Immature natural killer cell (primary cell): ENCODE results near the gene ZSCAN25. TPM values are rescaled to one million over a fixed set of nuclear protein-coding genes. Genes with fewer than 3 reads are reported as not detected.
"Not testable (repeated sequence)": the region's sequence is repeated elsewhere in the genome, so short reads cannot be mapped to it uniquely, and the experiment has no call there.

Experiments
- DNase-seq, 3 donors: peaks; one replicate each; pipeline ENCODE4 v3.0.0; 2022; ENCODE audit warnings: mixed read lengths in 1 of 3
- H3K27ac Mint-ChIP-seq, 6 donors: one replicate each; pipeline ENCODE4 v1.8.0; 2020; ENCODE audit warnings: mixed read lengths in 6 of 6, mild to moderate bottlenecking in 5 of 6, inconsistent platforms in 4 of 6, moderate library complexity in 3 of 6
- H3K27me3 Mint-ChIP-seq, 3 donors: one replicate each; pipeline ENCODE4 v1.8.0; 2020 to 2021; ENCODE audit warnings: low read depth in 3 of 3, mild to moderate bottlenecking in 3 of 3, mixed read lengths in 3 of 3, moderate library complexity in 3 of 3, inconsistent platforms in 1 of 3
- H3K36me3 Mint-ChIP-seq, 3 donors: one replicate each; pipeline ENCODE4 v1.8.0; 2020; ENCODE audit warnings: mixed read lengths in 3 of 3, inconsistent platforms in 2 of 3, mild to moderate bottlenecking in 2 of 3
- H3K4me1 Mint-ChIP-seq, 2 donors: one replicate each; pipeline ENCODE4 v1.8.0; 2020; ENCODE audit warnings: inconsistent platforms in 2 of 2, mild to moderate bottlenecking in 2 of 2, mixed read lengths in 2 of 2, moderate library complexity in 1 of 2
- H3K4me3 Mint-ChIP-seq, 5 donors: one replicate each; pipeline ENCODE4 v1.8.0; 2020; ENCODE audit warnings: mild to moderate bottlenecking in 5 of 5, mixed read lengths in 5 of 5, inconsistent platforms in 3 of 5, moderate library complexity in 3 of 5
- H3K9me3 Mint-ChIP-seq, 6 donors: one replicate each; pipeline ENCODE4 v1.8.0; 2020; ENCODE audit warnings: mild to moderate bottlenecking in 6 of 6, mixed read lengths in 6 of 6, inconsistent platforms in 4 of 6, moderate library complexity in 3 of 6
- polyA plus RNA-seq, 3 donors: library from polyadenylated mRNA; unstranded; fragments of 300-500 nt; fragmentation: Illumina TruSeq; gene quantifications; one replicate each; pipeline ENCODE4 v1.2.3, GENCODE V29; 2021

Gene ZSCAN25
- 10 to 100 TPM in 1 of 3 donors, 1 to 10 TPM in 2; 7.6 to 14.9 (median 9.6) TPM for polyA plus RNA-seq

GRCh38 chr7:99616359-99617191, at the start of gene ZSCAN25:
Gene ZSCAN25, plus strand, starts transcription at chr7:99616946. Its CDS starts 2,661 bp downstream, at chr7:99619607.
- Mint-ChIP-seq H3K27ac (peak within 1 kb of the TSS; percentile 94 to 99 (median 97)), H3K9me3 (no peaks in the 10 kb centered on the region), H3K27me3 (peaks cover 3 to 9% (median 6%) of the 10 kb centered on the region in 3 donors), H3K4me1 (peaks cover 33 to 44% of the 10 kb centered on the region in 2 donors), H3K36me3 (peaks cover 13 to 24% (median 18%) of the 10 kb centered on the region in 3 donors), H3K4me3 (peak within 1 kb of the TSS; percentile 98)
- DNase-seq = peak; percentile 86 to 88 (median 88)

GRCh38 chr7:99568770-99569169, 48.0 kb upstream of the ZSCAN25 start:
- H3K27me3 Mint-ChIP-seq, H3K9me3 Mint-ChIP-seq, H3K4me3 Mint-ChIP-seq, DNase-seq: not testable (repeated sequence)
- H3K4me1 Mint-ChIP-seq = peaks cover 6 to 15% of the 10 kb centered on the region in 2 donors
- peaks cover 8 to 22% (median 8%) of the 10 kb centered on the region in 3 donors for H3K36me3 Mint-ChIP-seq
- peak overlapping the region in 1 of 6 donors; percentile 22 for H3K27ac Mint-ChIP-seq

GRCh38 chr7:99571768-99572167, 45.0 kb upstream of the ZSCAN25 start:
- Mint-ChIP-seq H3K27ac (peak overlapping the region in 2 of 6 donors; percentile 1 to 63), H3K4me3 (no peak overlapping the region), H3K36me3 (peaks cover 0 to 8% (median 0%) of the 10 kb centered on the region in 3 donors), H3K9me3 (no peaks in the 10 kb centered on the region), H3K27me3 (no peaks in the 10 kb centered on the region), H3K4me1 (peaks cover 0 to 4% of the 10 kb centered on the region in 2 donors)
- no peak for DNase-seq

DNA sequence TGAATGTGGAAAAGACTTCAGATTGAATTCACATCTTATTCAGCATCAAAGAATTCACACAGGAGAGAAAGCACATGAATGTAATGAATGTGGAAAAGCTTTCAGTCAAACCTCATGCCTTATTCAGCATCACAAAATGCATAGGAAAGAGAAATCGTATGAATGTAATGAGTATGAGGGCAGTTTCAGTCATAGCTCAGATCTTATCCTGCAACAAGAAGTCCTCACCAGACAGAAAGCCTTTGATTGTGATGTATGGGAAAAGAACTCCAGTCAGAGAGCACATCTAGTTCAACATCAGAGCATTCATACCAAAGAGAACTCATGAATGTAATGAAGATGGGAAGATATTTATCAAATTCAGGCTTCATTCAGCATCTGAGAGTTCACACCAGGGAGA, 43.5 kb upstream of the ZSCAN25 start:
- Mint-ChIP-seq H3K27me3 (peaks cover 0 to 2% (median 0%) of the 10 kb centered on the region in 3 donors), H3K9me3 (no peaks in the 10 kb centered on the region), H3K36me3 (peaks cover 0 to 8% (median 0%) of the 10 kb centered on the region in 3 donors), H3K4me1 (peaks cover 0 to 4% of the 10 kb centered on the region in 2 donors), H3K4me3 (no peak overlapping the region), H3K27ac (peak overlapping the region in 3 of 6 donors; percentile 4 to 41 (median 10))
- DNase-seq = no peak

DNA sequence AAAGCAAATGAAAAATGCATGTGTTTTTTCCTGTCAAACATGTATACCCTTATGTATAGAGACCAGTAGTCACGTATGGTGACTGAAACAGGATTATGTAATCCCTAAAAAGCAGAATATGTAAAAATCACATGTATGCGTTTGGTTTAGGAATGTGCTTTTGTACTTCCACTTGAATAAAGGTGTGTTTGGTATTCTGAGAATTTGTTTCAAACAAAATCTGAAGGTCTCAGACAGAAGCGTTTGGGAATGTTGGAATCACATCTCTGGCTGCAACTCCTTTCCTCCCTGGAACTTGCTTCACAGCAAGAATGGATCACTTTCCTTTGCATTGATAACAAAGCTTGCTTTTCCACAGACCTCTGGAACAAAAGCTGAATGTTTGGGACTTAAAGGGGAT, 40.5 kb upstream of the ZSCAN25 start:
- DNase-seq = no peak
- Mint-ChIP-seq H3K27ac (no peak overlapping the region), H3K4me1 (peaks cover 13 to 15% of the 10 kb centered on the region in 2 donors), H3K4me3 (no peak overlapping the region), H3K36me3 (peaks cover 0 to 8% (median 0%) of the 10 kb centered on the region in 3 donors), H3K9me3 (no peaks in the 10 kb centered on the region), H3K27me3 (peaks cover 0 to 2% (median 1%) of the 10 kb centered on the region in 3 donors)

DNA sequence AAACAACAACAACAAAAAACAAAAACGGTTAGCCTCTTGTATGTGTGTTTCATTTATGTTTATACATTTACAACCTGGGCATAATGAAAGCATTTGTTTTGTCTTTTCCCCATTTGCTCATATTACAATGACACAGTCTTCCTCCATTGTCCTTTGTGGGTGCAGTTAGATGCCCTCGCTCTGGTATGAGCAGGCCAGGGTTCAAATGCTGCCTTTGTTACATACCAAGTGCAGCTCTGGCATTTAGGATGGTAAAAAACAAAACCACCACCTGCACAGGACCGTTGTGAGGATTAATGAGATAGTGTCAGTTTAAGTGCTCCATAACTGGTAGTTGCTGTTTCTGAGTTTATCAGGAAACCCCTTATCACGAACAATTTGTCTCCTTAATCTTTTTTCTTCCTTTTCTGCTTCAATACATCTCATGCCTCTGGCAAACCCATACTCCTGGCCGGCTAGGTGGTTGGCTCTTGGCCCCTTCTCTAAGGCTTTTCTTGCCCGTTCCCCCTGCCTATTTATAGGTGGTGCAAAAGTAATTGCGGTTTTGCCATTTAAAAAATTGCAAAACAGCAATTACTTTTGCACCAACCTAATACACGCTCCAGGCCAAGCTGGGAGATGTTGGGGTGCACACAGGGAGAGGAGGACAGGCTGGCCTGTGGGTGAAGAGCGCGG, 37.3 kb upstream of the ZSCAN25 start:
- no peaks in the 10 kb centered on the region for H3K9me3 Mint-ChIP-seq
- DNase-seq = no peak

DNA sequence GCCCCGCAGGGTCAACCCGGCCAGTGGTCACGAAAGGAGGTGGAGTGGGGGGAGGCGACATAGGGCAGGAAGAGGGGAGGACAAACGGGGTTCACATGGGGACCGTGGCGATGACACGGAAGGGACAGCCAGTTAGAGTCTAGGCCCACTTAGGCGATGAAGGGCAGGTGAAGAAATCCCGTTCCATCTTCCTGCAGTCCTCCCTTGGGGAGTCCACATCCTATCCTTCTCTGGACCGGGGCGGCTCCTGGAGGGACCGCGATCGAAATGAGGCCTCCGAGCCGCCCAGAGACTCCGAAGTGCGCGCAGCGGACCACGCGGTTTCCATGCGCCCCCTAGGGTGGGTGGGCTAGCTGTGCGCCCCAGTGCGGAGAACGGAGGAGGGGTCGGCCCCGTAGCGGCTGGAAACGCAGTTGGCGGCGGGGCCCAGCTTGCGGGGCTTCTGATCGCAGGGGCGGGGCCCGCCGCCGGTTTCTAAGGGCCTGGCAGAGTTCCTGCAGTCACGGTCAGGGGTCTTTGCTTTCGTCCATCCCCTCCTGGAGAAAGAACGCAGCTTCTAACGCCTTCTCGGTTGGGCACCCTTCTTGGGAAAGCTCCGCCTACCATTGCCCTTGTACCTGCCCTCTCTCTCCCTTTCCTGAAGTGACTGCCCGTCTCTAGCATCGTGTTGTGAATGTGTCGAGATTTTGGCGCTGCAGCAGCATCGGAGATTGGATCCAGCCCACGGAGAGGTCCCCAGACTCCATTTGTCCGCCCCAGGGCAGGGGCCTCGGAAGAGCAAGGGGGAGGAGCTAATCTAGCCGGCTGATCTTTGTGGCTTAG, 36.6 kb upstream of the ZSCAN25 start:
- Mint-ChIP-seq H3K36me3 (no peaks in the 10 kb centered on the region), H3K4me1 (peaks cover 13 to 14% of the 10 kb centered on the region in 2 donors), H3K4me3 (peak overlapping the region; percentile 82 to 96 (median 90)), H3K27me3 (peaks cover 0 to 8% (median 6%) of the 10 kb centered on the region in 3 donors), H3K9me3 (no peaks in the 10 kb centered on the region), H3K27ac (peak overlapping the region; percentile 48 to 82 (median 74))
- peak; percentile 37 to 44 (median 40) for DNase-seq

More for the DNA sequence above, 37.3 kb upstream of the ZSCAN25 start:
- Mint-ChIP-seq H3K36me3 (no peaks in the 10 kb centered on the region), H3K27ac (peak overlapping the region in 3 of 6 donors; percentile 30 to 72 (median 51)), H3K4me1 (peaks cover 13 to 14% of the 10 kb centered on the region in 2 donors), H3K4me3 (peak overlapping the region; percentile 82 to 96 (median 90)), H3K27me3 (peaks cover 0 to 8% (median 6%) of the 10 kb centered on the region in 3 donors)

- not testable (repeated sequence) for DNase-seq, H3K27me3 Mint-ChIP-seq, H3K9me3 Mint-ChIP-seq, H3K36me3 Mint-ChIP-seq
- peak overlapping the region; percentile 57 to 82 (median 69) for H3K27ac Mint-ChIP-seq
- peaks cover 13 to 14% of the 10 kb centered on the region in 2 donors for H3K4me1 Mint-ChIP-seq
- H3K4me3 Mint-ChIP-seq = peak overlapping the region; percentile 82 to 96 (median 90)
These were observed 35.9 kb upstream of the ZSCAN25 start for GRCh38 chr7:99580778-99581332.

DNA sequence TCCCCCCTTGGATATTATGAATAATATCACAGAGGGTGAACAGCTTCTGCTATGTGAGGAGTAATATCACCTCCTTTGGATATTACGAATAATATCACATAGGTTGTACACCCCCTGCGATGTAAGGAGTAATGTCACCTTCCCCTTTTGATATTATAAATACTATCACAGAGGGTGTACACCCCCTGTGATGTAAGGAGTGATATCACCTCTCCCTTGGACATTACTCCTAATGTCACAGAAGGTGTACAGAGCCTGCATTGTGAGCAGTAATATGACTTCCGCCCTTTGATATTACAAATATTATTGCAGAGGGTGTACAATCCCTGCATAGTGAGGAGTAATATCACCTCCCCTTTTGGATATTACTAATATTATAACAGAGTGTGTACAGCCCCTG, 27.9 kb upstream of the ZSCAN25 start:
- H3K9me3 Mint-ChIP-seq = no peaks in the 10 kb centered on the region
- H3K4me1 Mint-ChIP-seq = no peaks in the 10 kb centered on the region
- DNase-seq = no peak
- no peaks in the 10 kb centered on the region for H3K36me3 Mint-ChIP-seq
- no peak overlapping the region for H3K4me3 Mint-ChIP-seq
- no peak overlapping the region for H3K27ac Mint-ChIP-seq
- peaks cover 0 to 4% (median 0%) of the 10 kb centered on the region in 3 donors for H3K27me3 Mint-ChIP-seq

DNA sequence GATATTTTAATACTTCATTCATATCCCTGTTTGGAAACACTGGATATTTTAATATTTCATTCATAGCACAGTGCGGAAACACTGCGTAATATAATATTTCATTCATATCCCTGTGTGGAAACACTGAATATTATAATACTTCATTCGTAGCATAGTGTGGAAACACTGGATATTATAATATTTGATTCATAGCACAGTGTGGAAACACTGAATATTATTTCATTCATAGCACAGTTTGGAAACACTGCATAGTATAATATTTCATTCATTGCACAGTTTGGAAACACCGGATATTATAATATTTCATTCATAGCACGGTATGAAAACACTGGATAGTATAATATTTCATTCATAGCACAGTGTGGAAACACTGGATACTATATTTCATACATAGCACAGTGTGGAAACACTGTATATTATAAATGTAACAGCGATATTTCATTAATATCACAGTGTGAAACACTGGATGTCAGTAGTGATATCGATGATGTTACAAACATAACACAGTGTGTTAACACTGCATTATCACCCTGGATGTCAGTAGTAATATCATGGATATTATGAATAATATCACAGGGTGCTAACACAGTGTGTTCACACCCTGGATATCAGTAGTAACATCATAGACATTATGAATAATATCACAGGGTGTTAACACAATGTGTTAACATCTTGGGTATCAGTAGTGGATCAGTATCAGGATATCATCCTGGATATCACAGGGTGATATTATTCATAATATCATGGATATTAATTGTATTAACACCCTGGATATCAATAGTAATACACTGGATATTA, 21.6 kb upstream of the ZSCAN25 start:
- DNase-seq = no peak
- H3K27ac Mint-ChIP-seq = no peak overlapping the region
- H3K27me3 Mint-ChIP-seq = peaks cover 0 to 3% (median 0%) of the 10 kb centered on the region in 3 donors
- H3K9me3 Mint-ChIP-seq = no peaks in the 10 kb centered on the region
- no peaks in the 10 kb centered on the region for H3K36me3 Mint-ChIP-seq
- H3K4me3 Mint-ChIP-seq = no peak overlapping the region
- no peaks in the 10 kb centered on the region for H3K4me1 Mint-ChIP-seq

- Mint-ChIP-seq H3K9me3 (no peaks in the 10 kb centered on the region), H3K4me1 (no peaks in the 10 kb centered on the region), H3K36me3 (no peaks in the 10 kb centered on the region), H3K27me3 (peaks cover 0 to 3% (median 0%) of the 10 kb centered on the region in 3 donors), H3K27ac (no peak overlapping the region), H3K4me3 (no peak overlapping the region)
- DNase-seq = no peak
These were observed 20.3 kb upstream of the ZSCAN25 start for GRCh38 chr7:99596408-99596955.

GRCh38 chr7:99597762-99598501, 18.8 kb upstream of the ZSCAN25 start, which contains the start of gene TMEM225B:
Gene TMEM225B, plus strand, starts transcription at chr7:99598267. Its CDS starts 6,122 bp downstream, at chr7:99604389.
- no peaks in the 10 kb centered on the region for H3K36me3 Mint-ChIP-seq
- no peak within 1 kb of the TSS for H3K4me3 Mint-ChIP-seq
- no peak within 1 kb of the TSS for H3K27ac Mint-ChIP-seq
- H3K4me1 Mint-ChIP-seq = no peaks in the 10 kb centered on the region
- H3K27me3 Mint-ChIP-seq = peaks cover 0 to 3% (median 0%) of the 10 kb centered on the region in 3 donors
- H3K9me3 Mint-ChIP-seq = no peaks in the 10 kb centered on the region
- peak in 1 of 3 donors; percentile 10 for DNase-seq
